Activated CD8-positive, alpha-beta memory T cell treated with anti-CD3 and anti-CD28 coated beads, Interleukin-2, amount 50 U/mL, for 1 hour (primary cell): ENCODE measurements around the gene IQCC.

Experiments
- DNase-seq: peaks from one replicate; pipeline ENCODE4 v3.0.0-alpha.2; 2020; ENCODE audit errors: extremely low read depth

The IQCC gene

GRCh38 chr1:32256473-32257226 lies 51.2 kb downstream of the IQCC start:
- DNase-seq: no peak

DNA sequence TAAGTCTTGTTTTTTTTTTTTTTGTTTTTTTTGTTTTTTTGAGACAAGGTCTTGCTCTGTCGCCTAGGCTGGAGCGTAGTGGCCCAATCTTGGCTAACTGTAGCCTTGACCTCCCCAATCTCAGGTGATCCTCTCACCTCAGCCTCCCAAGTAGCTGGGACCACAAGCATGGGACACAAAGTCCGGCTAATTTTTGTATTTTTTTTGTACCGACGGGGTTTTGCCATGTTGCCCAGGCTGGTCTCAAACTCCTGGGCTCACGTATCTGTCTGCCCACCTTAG lies 51.7 kb downstream of the IQCC start:
- no peak for DNase-seq
